GM23338 (cell line): ENCODE measurements around the gene OLFML1. TPM values are rescaled to one million over a fixed set of nuclear protein-coding genes. Genes with fewer than 3 reads are reported as not detected.
A peak's percentile ranks its signal among the peaks of the same experiment; 100 is the strongest.

ENCODE experiments used
- ATAC-seq: fragments of 200-7000 bp; cut with Tn5 transposase; 3 replicates; pipeline ENCODE4 v1.9.1; 2020
- DNase-seq: peaks from one replicate; pipeline ENCODE4 v3.0.0-alpha.2; 2015; ENCODE audit warnings: low spot score
- H2AFZ ChIP-seq: fragments of 200-600 bp; sonication (generic); 2 replicates; pipeline ENCODE4 v1.8.0; 2016; ENCODE audit warnings: antibody characterized with exemption, mild to moderate bottlenecking, moderate library complexity
- H3F3A ChIP-seq: fragments of 200-600 bp; sonication (generic); replicated peaks from 2 replicates; pipeline ENCODE4 v1.8.0; 2017; ENCODE audit warnings: antibody characterized with exemption, mixed run types, low read depth
- H3K27ac ChIP-seq: fragments of 200-600 bp; sonication (generic); 2 replicates; pipeline ENCODE4 v1.6.1; 2016; ENCODE audit warnings: low read depth
- H3K27me3 ChIP-seq: fragments of 200-600 bp; sonication (generic); 2 replicates; pipeline ENCODE4 v1.8.0; 2016; ENCODE audit warnings: mild to moderate bottlenecking, mixed run types, moderate library complexity; ENCODE audit not compliant: insufficient read depth
- H3K36me3 ChIP-seq: fragments of 200-600 bp; sonication (generic); 2 replicates; pipeline ENCODE4 v1.8.0; 2016; ENCODE audit warnings: mild to moderate bottlenecking; ENCODE audit not compliant: insufficient read depth
- H3K4me1 ChIP-seq: fragments of 200-600 bp; sonication (generic); 2 replicates; pipeline ENCODE4 v1.8.0; 2016; ENCODE audit warnings: mild to moderate bottlenecking, moderate library complexity; ENCODE audit not compliant: insufficient read depth
- H3K4me2 ChIP-seq: fragments of 200-600 bp; sonication (generic); 2 replicates; pipeline ENCODE4 v1.7.1; 2017; ENCODE audit warnings: mixed run types
- H3K4me3 ChIP-seq: fragments of 200-600 bp; sonication (generic); 2 replicates; pipeline ENCODE4 v1.6.1; 2016; ENCODE audit warnings: mixed run types
- H3K79me2 ChIP-seq: fragments of 200-600 bp; sonication (generic); replicated peaks from 2 replicates; pipeline ENCODE4 v1.8.0; 2017; ENCODE audit warnings: mild to moderate bottlenecking; ENCODE audit not compliant: insufficient read depth
- H3K9me2 ChIP-seq: fragments of 200-600 bp; sonication (generic); 2 replicates; pipeline ENCODE4 v1.8.0; 2017; ENCODE audit not compliant: insufficient read depth
- H4K20me1 ChIP-seq: fragments of 200-600 bp; sonication (generic); replicated peaks from 2 replicates; pipeline ENCODE4 v1.8.0; 2017; ENCODE audit warnings: mild to moderate bottlenecking; ENCODE audit not compliant: insufficient read depth
- H3K27ac Mint-ChIP-seq: 2 replicates; pipeline ENCODE4 v1.8.0; 2020; ENCODE audit warnings: inconsistent platforms, mild to moderate bottlenecking, moderate library complexity, mixed read lengths
- H3K27me3 Mint-ChIP-seq: 3 replicates; pipeline ENCODE4 v1.8.0; 2022; ENCODE audit warnings: low read depth, mild to moderate bottlenecking, moderate library complexity, mixed read lengths, inconsistent platforms; ENCODE audit not compliant: insufficient read depth, poor library complexity
- H3K36me3 Mint-ChIP-seq: 3 replicates; pipeline ENCODE4 v1.8.0; 2021; ENCODE audit warnings: low read depth, mild to moderate bottlenecking, inconsistent platforms, moderate library complexity, mixed read lengths
- H3K4me1 Mint-ChIP-seq: 3 replicates; pipeline ENCODE4 v1.8.0; 2020; ENCODE audit warnings: mild to moderate bottlenecking, inconsistent platforms, mixed read lengths
- H3K4me3 Mint-ChIP-seq: 3 replicates; pipeline ENCODE4 v1.8.0; 2021; ENCODE audit warnings: moderate library complexity, mild to moderate bottlenecking, inconsistent platforms, mixed read lengths
- H3K9me3 Mint-ChIP-seq: 3 replicates; pipeline ENCODE4 v1.8.0; 2020; ENCODE audit warnings: moderate library complexity, mild to moderate bottlenecking, inconsistent platforms, mixed read lengths
- EZH2phosphoT487 ChIP-seq: fragments of 200-600 bp; sonication (generic); IDR thresholded peaks from one replicate; pipeline ENCODE4 v1.8.1; 2018; ENCODE audit warnings: antibody characterized with exemption; ENCODE audit not compliant: unreplicated experiment
- JUNB ChIP-seq: IDR thresholded peaks from one replicate; pipeline ENCODE4 v1.6.1; 2016; ENCODE audit warnings: antibody characterized with exemption; ENCODE audit not compliant: unreplicated experiment
- NANOG ChIP-seq: IDR thresholded peaks from 2 replicates; pipeline ENCODE4 v1.6.1; 2016; ENCODE audit warnings: antibody characterized with exemption, borderline replicate concordance
- POLR2AphosphoS5 ChIP-seq: IDR thresholded peaks from 2 replicates; pipeline ENCODE4 v1.6.1; 2016; ENCODE audit warnings: antibody characterized with exemption, low read depth
- ZNF331 ChIP-seq: fragments of 250-450 bp; sonication (Bioruptor Pico); IDR thresholded peaks from 2 replicates; pipeline ENCODE4 v1.5.0; 2020; ENCODE audit warnings: low read depth, mild to moderate bottlenecking, moderate library complexity
- polyA plus RNA-seq: library from polyadenylated mRNA; unstranded; fragments of >200 nt; fragmentation: Nextera tagmentation; extraction: Ambion mirVana; gene quantifications from 2 replicates; pipeline ENCODE4 v1.2.1, GENCODE V29; 2016
- total RNA-seq: library from RNA; depleted of rRNA; stranded (reverse); fragments of >200 nt; shearing (Covaris generic); gene quantifications from 2 replicates; pipeline ENCODE4 v1.2.3, GENCODE V29; 2014
- TF ChIP-seq, protein P1 (sequence below): IDR thresholded peaks from one replicate; pipeline ENCODE4 v1.6.1; 2018; ENCODE audit warnings: antibody characterized with exemption; ENCODE audit not compliant: unreplicated experiment
- TF ChIP-seq, protein P2 (sequence below): fragments of 250-450 bp; sonication (Bioruptor Pico); IDR thresholded peaks from 2 replicates; pipeline ENCODE4 v1.5.0; 2020; ENCODE audit warnings: mild to moderate bottlenecking, moderate library complexity

The OLFML1 gene
- total and polyA plus RNA-seq, 2 experiments from 2014 or later = 0.21 TPM; not detected in 1

DNA sequence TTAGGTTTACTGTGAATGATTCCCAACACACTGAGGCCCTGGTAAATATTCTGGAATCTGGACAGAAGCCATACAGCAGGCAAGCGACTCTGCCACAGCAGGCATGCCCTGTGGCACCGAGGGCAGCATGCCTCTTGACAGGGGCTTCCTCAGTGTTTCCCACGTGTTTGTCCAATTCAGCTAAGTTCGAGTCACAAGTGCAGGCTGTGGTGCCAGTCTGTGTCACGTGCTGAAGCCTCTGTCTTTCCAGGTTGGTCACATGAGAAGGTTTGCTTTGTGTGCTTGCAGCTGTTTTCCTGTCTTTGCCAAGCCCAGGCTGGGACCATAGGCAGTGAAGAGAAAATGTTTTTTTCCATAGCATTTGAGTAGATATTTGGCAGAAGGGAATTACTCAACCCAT, 26.1 kb downstream of the OLFML1 start:
- DNase-seq (no peak), ATAC-seq (no peak)
- Mint-ChIP-seq H3K4me3 (no peak overlapping the region), H3K36me3 (no peaks in the 10 kb centered on the region), H3K27me3 (peaks cover 10% of the 10 kb centered on the region), H3K4me1 (peaks cover 28% of the 10 kb centered on the region), H3K9me3 (no peaks in the 10 kb centered on the region), H3K27ac (no peak overlapping the region)
- peaks cover 23% of the 10 kb centered on the region for H3K27me3 ChIP-seq
- no peak for TF ChIP-seq NANOG
- no peak for TF ChIP-seq ZNF331 (CRISPR knock-in tag)
- TF ChIP-seq, protein P1, sequence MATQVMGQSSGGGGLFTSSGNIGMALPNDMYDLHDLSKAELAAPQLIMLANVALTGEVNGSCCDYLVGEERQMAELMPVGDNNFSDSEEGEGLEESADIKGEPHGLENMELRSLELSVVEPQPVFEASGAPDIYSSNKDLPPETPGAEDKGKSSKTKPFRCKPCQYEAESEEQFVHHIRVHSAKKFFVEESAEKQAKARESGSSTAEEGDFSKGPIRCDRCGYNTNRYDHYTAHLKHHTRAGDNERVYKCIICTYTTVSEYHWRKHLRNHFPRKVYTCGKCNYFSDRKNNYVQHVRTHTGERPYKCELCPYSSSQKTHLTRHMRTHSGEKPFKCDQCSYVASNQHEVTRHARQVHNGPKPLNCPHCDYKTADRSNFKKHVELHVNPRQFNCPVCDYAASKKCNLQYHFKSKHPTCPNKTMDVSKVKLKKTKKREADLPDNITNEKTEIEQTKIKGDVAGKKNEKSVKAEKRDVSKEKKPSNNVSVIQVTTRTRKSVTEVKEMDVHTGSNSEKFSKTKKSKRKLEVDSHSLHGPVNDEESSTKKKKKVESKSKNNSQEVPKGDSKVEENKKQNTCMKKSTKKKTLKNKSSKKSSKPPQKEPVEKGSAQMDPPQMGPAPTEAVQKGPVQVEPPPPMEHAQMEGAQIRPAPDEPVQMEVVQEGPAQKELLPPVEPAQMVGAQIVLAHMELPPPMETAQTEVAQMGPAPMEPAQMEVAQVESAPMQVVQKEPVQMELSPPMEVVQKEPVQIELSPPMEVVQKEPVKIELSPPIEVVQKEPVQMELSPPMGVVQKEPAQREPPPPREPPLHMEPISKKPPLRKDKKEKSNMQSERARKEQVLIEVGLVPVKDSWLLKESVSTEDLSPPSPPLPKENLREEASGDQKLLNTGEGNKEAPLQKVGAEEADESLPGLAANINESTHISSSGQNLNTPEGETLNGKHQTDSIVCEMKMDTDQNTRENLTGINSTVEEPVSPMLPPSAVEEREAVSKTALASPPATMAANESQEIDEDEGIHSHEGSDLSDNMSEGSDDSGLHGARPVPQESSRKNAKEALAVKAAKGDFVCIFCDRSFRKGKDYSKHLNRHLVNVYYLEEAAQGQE = no peak
- no peak for TF ChIP-seq JUNB
- H3K4me1 ChIP-seq = peaks cover 30% of the 10 kb centered on the region; the same call in 1 of the 2 replicates
- no peaks in the 10 kb centered on the region for H3K79me2 ChIP-seq
- no peaks in the 10 kb centered on the region for H3K36me3 ChIP-seq
- H4K20me1 ChIP-seq = no peaks in the 10 kb centered on the region
- H2AFZ ChIP-seq = no peak overlapping the region
- no peaks in the 10 kb centered on the region for H3K9me2 ChIP-seq
- H3F3A ChIP-seq = peaks cover 11% of the 10 kb centered on the region; the same call in 1 of the 2 replicates
- H3K4me2 ChIP-seq = no peak overlapping the region
- no peak overlapping the region for H3K27ac ChIP-seq
- H3K4me3 ChIP-seq = no peak overlapping the region

DNA sequence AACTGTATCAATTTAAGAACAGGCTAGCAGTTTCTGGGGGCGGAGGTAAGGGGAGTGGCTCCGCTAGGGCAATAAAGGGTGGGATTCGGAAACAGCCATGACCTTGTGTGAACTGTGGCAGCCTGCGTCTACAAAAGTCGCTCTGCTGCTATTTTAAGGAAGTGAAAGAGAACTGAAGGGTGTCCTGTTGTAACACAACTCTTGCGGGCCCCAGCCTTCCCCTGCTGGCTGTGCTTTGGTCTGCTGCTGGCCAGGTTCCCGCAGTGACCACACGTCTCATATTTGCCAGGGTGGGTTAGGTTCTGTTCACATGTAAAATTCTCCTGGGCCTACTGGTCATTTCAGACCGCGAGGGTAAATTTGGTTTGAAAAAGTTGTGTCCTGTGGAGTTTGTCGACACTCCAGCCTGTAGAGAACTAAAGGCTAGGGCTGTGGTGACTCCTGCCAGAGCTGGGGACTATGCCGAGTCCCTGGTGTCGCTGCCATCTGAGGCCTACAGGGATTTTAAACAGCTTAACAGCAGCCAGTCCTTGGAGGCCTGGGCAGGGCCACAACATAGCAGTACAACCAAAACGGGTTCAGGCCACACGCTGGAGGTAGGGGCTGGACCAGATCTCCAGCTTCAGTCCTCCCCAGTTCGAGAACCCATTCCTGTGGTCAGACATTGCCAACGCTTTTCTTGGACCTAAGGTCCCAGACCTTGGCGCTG, 27.4 kb downstream of the OLFML1 start:
- Histone ChIP-seq H3F3A (peaks cover 11% of the 10 kb centered on the region; the same call in 1 of the 2 replicates), H3K4me3 (peak overlapping the region; percentile 86), H3K4me2 (peak overlapping the region; percentile 93), H3K27ac (peak overlapping the region; percentile 80; the same call in 1 of the 2 replicates), H3K79me2 (no peaks in the 10 kb centered on the region), H3K9me2 (no peaks in the 10 kb centered on the region), H3K4me1 (peaks cover 30% of the 10 kb centered on the region; the same call in 1 of the 2 replicates), H3K36me3 (no peaks in the 10 kb centered on the region), H4K20me1 (no peaks in the 10 kb centered on the region), H2AFZ (peak overlapping the region; percentile 99), H3K27me3 (peaks cover 23% of the 10 kb centered on the region)
- TF ChIP-seq, protein P2, sequence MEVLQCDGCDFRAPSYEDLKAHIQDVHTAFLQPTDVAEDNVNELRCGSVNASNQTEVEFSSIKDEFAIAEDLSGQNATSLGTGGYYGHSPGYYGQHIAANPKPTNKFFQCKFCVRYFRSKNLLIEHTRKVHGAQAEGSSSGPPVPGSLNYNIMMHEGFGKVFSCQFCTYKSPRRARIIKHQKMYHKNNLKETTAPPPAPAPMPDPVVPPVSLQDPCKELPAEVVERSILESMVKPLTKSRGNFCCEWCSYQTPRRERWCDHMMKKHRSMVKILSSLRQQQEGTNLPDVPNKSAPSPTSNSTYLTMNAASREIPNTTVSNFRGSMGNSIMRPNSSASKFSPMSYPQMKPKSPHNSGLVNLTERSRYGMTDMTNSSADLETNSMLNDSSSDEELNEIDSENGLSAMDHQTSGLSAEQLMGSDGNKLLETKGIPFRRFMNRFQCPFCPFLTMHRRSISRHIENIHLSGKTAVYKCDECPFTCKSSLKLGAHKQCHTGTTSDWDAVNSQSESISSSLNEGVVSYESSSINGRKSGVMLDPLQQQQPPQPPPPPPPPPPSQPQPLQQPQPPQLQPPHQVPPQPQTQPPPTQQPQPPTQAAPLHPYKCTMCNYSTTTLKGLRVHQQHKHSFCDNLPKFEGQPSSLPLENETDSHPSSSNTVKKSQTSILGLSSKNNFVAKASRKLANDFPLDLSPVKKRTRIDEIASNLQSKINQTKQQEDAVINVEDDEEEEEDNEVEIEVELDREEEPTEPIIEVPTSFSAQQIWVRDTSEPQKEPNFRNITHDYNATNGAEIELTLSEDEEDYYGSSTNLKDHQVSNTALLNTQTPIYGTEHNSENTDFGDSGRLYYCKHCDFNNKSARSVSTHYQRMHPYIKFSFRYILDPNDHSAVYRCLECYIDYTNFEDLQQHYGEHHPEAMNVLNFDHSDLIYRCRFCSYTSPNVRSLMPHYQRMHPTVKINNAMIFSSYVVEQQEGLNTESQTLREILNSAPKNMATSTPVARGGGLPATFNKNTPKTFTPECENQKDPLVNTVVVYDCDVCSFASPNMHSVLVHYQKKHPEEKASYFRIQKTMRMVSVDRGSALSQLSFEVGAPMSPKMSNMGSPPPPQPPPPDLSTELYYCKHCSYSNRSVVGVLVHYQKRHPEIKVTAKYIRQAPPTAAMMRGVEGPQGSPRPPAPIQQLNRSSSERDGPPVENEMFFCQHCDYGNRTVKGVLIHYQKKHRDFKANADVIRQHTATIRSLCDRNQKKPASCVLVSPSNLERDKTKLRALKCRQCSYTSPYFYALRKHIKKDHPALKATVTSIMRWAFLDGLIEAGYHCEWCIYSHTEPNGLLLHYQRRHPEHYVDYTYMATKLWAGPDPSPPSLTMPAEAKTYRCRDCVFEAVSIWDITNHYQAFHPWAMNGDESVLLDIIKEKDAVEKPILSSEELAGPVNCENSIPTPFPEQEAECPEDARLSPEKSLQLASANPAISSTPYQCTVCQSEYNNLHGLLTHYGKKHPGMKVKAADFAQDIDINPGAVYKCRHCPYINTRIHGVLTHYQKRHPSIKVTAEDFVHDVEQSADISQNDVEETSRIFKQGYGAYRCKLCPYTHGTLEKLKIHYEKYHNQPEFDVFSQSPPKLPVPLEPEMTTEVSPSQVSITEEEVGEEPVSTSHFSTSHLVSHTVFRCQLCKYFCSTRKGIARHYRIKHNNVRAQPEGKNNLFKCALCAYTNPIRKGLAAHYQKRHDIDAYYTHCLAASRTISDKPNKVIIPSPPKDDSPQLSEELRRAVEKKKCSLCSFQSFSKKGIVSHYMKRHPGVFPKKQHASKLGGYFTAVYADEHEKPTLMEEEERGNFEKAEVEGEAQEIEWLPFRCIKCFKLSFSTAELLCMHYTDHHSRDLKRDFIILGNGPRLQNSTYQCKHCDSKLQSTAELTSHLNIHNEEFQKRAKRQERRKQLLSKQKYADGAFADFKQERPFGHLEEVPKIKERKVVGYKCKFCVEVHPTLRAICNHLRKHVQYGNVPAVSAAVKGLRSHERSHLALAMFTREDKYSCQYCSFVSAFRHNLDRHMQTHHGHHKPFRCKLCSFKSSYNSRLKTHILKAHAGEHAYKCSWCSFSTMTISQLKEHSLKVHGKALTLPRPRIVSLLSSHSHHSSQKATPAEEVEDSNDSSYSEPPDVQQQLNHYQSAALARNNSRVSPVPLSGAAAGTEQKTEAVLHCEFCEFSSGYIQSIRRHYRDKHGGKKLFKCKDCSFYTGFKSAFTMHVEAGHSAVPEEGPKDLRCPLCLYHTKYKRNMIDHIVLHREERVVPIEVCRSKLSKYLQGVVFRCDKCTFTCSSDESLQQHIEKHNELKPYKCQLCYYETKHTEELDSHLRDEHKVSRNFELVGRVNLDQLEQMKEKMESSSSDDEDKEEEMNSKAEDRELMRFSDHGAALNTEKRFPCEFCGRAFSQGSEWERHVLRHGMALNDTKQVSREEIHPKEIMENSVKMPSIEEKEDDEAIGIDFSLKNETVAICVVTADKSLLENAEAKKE = no peak
- TF ChIP-seq NANOG (no peak), POLR2AphosphoS5 (no peak), EZH2phosphoT487 (no peak), ZNF331 (CRISPR knock-in tag) (no peak)
- Mint-ChIP-seq H3K27ac (no peak overlapping the region), H3K9me3 (no peaks in the 10 kb centered on the region), H3K4me3 (peak overlapping the region; percentile 85), H3K36me3 (no peaks in the 10 kb centered on the region), H3K4me1 (peaks cover 28% of the 10 kb centered on the region), H3K27me3 (peaks cover 10% of the 10 kb centered on the region)
- ATAC-seq = peak; percentile 8
- DNase-seq = peak; percentile 10
